HFF-Myc (cell line): ENCODE results near the gene METAP1D.

Experiments
- DNase-seq: peaks from one replicate; pipeline ENCODE4 v3.0.0-alpha.2; 2011; ENCODE audit warnings: low read depth; ENCODE audit errors: extremely low read depth
- H3K4me3 ChIP-seq: replicated peaks from 2 replicates; pipeline ENCODE4 v1.5.1; 2011; ENCODE audit warnings: low read depth, mild to moderate bottlenecking, control low read depth, low read length
- TF ChIP-seq, protein P1 (sequence below): IDR thresholded peaks from 2 replicates; pipeline ENCODE4 v1.5.1; 2012; ENCODE audit warnings: mild to moderate bottlenecking, low read depth, low read length, control low read depth; ENCODE audit errors: missing control alignments

Gene METAP1D

DNA sequence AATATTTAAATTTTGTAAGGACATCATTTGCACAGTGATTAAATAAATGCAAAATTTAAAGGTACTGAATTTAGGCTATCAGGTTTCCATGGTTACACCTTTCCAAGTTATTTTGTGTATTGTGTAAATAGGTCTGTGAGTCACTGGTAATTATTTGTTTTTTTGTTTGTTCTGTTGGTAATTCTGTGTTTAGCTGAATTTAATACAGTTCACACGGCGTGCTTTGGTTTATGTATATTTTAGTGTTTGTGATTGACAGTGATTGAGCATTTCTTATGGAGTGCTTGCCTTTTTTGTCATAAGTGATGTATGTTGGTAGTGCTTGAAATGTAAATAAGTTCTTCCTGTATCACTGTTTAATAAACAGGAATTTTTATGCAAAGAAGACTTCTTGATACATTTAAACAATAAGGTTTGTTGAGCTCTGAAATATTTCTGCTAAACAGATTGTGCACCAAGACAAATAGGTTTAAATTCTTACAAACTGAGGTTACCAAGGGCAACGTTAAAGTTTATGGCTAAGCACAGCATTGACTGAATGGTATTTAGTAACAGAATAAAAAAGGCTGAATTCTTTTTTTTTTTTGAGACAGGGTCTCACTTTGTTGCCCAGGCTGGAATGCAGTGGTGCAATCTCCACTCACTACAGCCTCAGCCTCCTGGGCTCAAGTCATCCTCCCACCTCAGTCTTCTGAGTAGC is 47.3 kb downstream of the METAP1D start:
- TF ChIP-seq, protein P1, sequence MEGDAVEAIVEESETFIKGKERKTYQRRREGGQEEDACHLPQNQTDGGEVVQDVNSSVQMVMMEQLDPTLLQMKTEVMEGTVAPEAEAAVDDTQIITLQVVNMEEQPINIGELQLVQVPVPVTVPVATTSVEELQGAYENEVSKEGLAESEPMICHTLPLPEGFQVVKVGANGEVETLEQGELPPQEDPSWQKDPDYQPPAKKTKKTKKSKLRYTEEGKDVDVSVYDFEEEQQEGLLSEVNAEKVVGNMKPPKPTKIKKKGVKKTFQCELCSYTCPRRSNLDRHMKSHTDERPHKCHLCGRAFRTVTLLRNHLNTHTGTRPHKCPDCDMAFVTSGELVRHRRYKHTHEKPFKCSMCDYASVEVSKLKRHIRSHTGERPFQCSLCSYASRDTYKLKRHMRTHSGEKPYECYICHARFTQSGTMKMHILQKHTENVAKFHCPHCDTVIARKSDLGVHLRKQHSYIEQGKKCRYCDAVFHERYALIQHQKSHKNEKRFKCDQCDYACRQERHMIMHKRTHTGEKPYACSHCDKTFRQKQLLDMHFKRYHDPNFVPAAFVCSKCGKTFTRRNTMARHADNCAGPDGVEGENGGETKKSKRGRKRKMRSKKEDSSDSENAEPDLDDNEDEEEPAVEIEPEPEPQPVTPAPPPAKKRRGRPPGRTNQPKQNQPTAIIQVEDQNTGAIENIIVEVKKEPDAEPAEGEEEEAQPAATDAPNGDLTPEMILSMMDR, result no peak
- no peak overlapping the region for H3K4me3 ChIP-seq
- DNase-seq, result no peak

DNA sequence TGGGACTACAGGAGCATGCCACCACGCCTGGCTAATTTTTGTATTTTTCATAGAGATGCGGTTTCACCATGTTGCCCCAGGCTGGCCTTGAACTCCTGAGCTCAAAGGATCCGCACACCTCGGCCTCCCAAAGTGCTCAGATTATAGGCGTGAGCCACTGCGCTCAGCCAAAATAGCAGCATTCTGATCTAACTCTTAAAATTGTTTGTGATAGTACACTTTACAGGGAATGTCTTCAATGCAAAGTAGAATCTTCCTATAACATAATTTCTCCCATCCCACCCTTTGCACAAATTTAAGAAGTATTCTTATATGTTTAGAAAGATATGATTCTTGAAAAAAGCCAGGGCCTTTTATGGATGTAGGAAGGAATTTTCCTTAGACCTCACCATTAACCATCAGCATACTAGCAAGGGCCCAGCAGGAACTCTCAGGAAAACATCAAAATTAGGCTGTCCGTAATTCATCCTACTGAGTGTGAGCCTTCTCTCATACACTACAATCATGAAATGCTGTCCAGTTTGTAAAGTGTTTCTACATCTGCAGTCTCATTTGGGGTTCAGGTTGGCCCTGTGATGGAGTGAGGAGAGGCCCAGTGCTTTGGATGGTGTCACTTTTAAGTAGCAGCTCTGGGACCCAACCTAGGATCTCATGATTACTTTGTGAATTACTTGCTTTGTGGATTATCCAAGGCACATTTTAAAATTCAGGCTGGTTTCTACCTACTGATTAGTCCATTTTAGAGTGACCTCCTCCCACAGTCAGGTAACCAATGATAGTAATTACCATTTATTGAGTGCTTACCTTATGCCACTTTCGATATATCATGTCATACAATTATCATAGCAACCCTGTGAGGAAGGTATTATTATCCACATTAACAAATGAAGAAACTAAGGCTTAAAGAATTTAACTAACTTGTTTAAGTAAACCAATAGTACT is 48.1 kb downstream of the METAP1D start:
- TF ChIP-seq, protein P1, result no peak
- DNase-seq, result no peak
- H3K4me3 ChIP-seq, result no peak overlapping the region

DNA sequence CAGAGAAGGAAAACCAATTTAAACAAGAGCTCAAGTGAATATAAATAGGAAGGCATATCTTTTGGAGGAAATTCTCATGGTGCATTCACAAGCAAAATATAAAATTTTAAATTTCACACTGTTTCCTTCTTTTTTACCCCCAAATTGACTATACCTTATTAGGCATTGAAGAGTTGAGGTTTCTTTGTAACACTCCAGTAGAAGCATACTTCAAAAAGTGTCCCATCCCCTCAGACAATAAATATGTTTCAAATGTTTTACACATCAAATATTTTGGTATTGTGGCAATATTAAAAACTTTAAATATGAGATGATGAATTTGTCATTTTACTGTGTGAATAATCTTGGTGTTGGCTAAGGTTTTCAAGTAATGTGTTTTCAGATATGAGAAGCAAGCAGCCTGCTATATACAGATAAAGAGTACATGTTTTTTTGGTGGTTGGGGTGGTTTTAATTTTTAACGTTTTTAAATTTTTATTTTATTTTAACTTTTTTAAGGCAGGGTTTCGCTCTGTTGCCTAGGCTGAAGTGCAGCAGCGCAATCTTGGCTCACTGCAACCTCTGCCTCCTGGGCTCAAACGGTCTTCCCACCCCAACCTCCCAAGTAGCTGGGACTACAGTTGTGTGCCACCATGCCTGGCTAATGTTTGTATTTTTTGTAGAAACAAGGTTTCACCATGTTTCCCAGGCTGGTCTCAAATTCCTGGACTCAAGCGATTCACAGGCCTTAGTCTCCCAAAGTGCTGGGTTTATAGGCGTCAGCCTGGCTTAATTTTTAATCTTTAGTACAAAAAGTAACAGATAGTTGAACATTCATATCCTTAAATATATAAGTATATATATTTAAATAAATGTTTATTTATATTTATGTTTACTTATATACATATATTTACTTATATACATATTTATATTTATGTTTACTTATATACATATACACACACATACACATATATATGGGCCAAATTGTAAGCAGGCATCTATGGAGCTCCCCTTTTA is 49.1 kb downstream of the METAP1D start:
- no peak for DNase-seq
- TF ChIP-seq, protein P1, result no peak
- H3K4me3 ChIP-seq, result no peak overlapping the region

DNA sequence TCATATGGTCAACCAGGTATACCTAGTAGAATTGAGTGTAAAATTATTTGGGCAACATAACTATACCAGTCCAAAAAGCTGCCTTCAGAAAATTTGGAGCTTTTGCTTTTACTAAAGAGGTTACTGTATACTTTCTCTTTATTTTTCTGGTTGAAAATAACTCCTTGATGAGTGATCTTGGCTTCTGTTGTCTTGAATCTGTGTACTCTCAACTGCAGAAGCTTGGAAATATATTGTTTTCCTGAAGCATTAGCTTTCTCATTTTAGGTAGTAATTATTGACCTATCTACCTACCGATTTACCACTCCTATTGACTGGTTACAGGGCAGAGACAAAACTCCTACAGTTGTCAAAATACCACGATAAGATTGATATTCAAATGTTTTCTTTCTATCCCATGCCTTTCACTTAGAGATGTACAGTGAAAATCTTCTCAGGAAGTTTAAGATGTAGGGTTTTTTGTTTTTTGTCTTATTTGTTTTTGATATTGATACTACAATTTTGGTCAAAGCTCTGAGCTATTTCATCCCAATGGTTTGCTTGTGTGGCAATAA is 49.9 kb downstream of the METAP1D start:
- TF ChIP-seq, protein P1, result no peak
- no peak for DNase-seq
- H3K4me3 ChIP-seq, result no peak overlapping the region

DNA sequence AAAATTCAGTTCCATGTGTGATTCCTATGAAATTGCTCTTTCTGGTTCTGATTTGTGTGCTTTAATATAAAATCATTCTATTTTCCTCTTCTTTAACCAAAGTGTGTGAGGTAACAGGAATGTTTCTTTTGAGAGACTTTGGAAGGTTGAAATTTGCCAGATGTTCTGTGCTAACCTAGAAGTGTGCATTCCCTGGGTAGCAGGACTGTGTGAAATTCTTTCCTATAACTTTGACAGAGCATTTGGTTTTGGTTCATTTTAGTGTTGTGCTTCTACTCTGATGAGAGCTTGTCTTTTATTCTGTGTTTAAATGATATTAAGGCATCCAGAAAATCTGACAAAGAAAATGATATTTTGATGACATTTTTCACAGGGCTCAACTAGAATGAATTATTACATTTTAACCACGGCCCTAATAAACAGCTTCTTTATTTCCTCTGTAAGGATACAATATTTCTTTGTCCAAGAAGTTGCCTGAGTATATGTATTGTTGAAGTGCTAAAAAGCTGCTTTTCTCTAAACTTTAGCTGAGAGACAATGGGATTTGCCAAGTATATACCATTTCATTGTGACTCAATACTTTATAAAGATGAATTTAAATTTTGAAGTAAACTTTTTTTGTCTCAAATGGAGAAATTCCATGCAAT is 50.8 kb downstream of the METAP1D start:
- H3K4me3 ChIP-seq, result no peak overlapping the region
- TF ChIP-seq, protein P1, result no peak
- DNase-seq, result no peak
